Right ventricle myocardium inferior (tissue), 1 donor: Measurements from ENCODE around the gene ZNF839. TPM values are rescaled to one million over a fixed set of nuclear protein-coding genes. Genes with fewer than 3 reads are reported as not detected.
"Not testable (repeated sequence)": the region's sequence is repeated elsewhere in the genome, so short reads cannot be mapped to it uniquely, and the experiment has no call there.

ENCODE experiments used
- ATAC-seq: fragments of 200-7000 bp; cut with Tn5 transposase; one replicate; pipeline ENCODE4 v1.9.1; 2020; ENCODE audit warnings: mild to moderate bottlenecking, moderate library complexity
- DNase-seq: peaks from one replicate; pipeline ENCODE4 v3.0.0; 2021; ENCODE audit errors: missing footprints
- intact Hi-C: fragments of 100-400 bp; cut with DNase I; formaldehyde crosslinking; loops from one replicate; pipeline ENCODE4 v1.11.0; 2022
- long read RNA-seq: library from polyadenylated mRNA; unstranded; transcript quantifications from one replicate; pipeline ENCODE4 v2.0.0, GENCODE V29; 2021
- total RNA-seq: library from RNA; stranded (reverse); fragmentation: NEBNext Ultra II Directional; extraction: Animal tissue kit (Norgen Biotek cat#: 25700); gene quantifications from one replicate; pipeline ENCODE4 v1.2.1, GENCODE V29; 2021
- donor health status: DM: no; HTN: yes; CAD: no; lungs with severe emphysema.

ZNF839 gene
- 7.6 TPM for total RNA-seq
- long read RNA-seq, partial matches to known transcripts: 2 of 7 reads
- long read RNA-seq, other reads (novel, unspliced or antisense): 3 of 7 reads

DNA sequence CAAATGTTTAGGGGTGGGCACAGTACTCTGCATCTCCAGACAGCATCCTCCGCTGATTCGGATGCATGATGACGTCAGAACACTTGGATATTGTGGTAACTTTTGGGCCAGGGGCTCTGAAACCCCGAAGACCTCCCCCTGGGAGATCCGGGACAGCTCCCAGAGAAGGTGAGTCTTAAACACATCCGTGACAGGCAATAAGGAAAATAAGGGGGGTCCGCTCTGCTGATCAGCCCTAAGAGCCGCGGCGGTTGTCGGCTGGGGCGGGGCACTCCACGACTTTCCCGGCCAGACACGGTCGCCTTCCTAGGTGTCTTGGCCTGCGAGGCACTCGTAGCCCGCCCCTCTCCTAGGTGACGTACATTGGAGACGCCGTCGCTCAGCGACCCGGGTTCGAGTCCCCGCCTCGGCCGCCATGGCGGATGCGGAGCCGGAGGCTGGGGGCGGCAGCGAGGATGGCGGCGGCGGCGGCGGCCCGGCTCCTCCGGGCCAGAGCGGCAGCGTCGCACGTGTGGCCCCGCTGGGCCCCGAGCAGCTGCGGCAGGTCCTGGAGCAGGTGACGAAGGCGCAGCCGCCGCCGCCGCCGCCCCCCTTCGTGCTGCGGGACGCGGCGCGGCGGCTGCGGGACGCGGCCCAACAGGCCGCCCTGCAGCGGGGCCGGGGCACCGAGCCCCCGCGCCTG, at the start of gene ZNF839:
Gene ZNF839, plus strand, starts transcription at position 396 of the 682 bp plus-strand sequence. Its CDS starts 20 bp downstream, at position 416.
- intact Hi-C loops: loop anchor here (5.0 to 10.0 kb wide), 6 partner anchors 102 to 615 kb away; partner anchors contain the start of genes ANKRD9, DYNC1H1 and PPP2R5C
- DNase-seq (peak; percentile 96), ATAC-seq (peak; percentile 76)

- ATAC-seq (no peak), DNase-seq (no peak)
- intact Hi-C loops: no loop called here
Observed at GRCh38 chr14:102272392-102272791, 47.2 kb upstream of the ZNF839 start.

- ATAC-seq: no peak
- DNase-seq: no peak
- intact Hi-C loops: no loop called here
Observed at GRCh38 chr14:102275866-102276265, 43.7 kb upstream of the ZNF839 start.

DNA sequence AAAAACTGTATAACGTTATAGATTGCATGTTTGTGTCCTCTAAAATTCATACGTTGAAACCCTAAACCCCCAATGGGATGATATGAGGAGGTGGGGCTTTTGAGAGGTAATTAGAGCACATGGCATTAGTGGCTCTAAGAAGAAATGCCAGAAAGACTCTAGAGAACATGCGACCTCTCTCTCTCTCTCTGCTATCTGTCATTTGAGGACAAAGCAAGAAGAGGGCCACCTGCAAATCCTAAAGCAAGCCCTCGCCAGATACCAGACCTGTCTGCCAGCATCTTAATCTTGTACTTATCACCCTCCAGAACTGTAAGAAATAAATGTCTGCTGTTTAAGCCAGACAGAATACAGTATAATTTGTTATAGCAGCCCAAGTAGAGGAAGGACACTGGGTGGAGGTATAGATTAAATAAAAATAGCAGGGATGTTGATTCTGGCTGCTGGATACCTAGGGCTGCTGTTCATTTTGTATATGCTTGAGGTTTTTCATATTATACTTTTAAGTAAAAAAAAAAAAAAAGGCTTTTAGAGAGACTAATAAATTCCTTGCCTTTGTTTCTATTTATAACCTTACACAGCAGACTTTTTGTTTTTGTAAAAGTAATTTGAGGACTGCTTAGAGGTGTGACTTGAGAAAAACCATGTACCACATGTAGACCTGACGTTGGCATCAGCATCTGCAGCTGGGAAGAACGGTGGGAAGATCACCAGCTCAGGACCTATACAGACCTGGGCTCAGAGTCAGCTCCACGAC, 41.5 kb upstream of the ZNF839 start:
- intact Hi-C loops: no loop called here
- ATAC-seq (peak; percentile 39), DNase-seq (no peak)

GRCh38 chr14:102278631-102278935, 41.0 kb upstream of the ZNF839 start:
- ATAC-seq (no peak), DNase-seq (no peak)
- intact Hi-C loops: no loop called here

DNA sequence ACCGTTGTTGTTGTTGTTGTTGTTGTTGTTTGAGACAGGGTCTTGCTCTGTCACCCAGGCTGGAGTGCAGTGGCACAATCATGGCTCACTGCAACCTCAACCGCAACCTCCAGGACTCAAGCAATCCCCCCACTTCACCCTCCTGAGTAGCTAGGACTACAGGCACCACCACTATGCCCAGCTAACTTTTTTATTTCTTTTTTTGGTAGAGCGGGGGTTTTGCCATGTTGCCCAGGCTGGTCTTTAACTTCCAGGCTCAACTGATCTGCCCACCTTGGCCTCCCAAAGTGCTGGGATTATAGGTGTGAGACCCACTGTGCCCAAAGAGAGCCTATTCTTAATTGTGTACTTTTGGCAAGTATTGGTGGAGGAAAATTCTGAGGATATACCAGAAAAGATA, 40.3 kb upstream of the ZNF839 start:
- intact Hi-C loops: no loop called here

DNA sequence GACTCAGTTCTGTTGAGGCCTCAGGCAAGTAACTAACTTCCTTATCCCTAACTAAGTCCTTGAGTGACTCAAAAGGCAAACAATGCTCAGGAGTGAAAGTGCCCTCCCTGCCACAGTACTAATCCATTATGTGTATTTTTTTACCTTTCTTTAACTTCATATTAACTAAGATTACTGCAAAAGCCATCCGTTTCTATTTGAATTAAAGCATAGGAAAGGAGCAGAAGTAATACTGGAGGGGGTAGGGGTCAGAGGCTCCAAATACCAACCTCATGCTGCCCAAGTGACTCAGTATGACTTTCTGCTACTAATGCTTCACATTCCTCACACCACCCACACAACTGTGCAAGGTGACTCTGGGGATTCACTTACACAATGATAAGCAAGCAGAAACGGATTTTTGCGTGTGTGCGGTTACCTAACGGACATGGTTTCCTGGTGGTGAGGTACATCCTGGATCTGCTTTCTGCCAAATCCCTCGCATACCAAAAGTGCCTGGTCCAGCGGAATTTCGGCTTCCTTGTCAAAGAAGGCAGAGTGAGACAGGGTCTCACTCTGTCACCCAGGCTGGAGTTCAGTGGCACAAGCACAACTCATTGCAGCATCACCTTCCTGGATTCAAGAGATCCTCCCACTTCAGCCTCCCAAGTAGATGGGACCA, 39.7 kb upstream of the ZNF839 start:
- intact Hi-C loops: no loop called here
- no peak for DNase-seq
- no peak for ATAC-seq

More for the DNA sequence above, 40.3 kb upstream of the ZNF839 start:
- no peak for DNase-seq
- no peak for ATAC-seq

- ATAC-seq: no peak
- intact Hi-C loops: no loop called here
- no peak for DNase-seq
Observed at GRCh38 chr14:102280376-102280962, 39.1 kb upstream of the ZNF839 start.

- intact Hi-C loops: no loop called here
- DNase-seq: no peak
- no peak for ATAC-seq
Observed at GRCh38 chr14:102282751-102283465, 36.6 kb upstream of the ZNF839 start.

- DNase-seq: no peak
- intact Hi-C loops: no loop called here
- ATAC-seq: no peak
Observed at GRCh38 chr14:102283631-102284129, 35.9 kb upstream of the ZNF839 start.

DNA sequence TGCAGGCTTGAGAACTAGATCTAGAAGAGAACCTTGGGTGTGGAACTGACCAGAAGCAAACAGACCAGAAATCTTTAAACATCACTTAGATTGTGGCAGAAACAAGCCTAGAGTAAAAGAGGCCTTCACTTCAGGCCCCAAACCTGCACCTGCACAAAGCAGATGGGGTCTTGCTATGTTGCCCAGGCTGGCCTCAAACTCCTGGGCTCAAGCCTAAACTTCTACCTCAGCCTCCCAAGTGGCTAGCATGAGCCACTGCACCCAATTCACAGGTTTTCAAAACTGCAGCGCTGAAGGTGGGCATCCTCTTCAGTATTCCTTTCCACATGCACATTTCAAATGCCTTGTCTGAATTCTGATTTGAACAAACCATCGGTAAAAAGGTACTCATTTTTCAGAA, 34.4 kb upstream of the ZNF839 start:
- intact Hi-C loops: no loop called here
- DNase-seq (no peak), ATAC-seq (no peak)

GRCh38 chr14:102288139-102288538, 31.4 kb upstream of the ZNF839 start:
- intact Hi-C loops: no loop called here
- DNase-seq: no peak
- no peak for ATAC-seq

GRCh38 chr14:102292441-102292840, 27.1 kb upstream of the ZNF839 start:
- intact Hi-C loops: no loop called here
- no peak for ATAC-seq
- DNase-seq: no peak

GRCh38 chr14:102293781-102294180, 25.8 kb upstream of the ZNF839 start:
- DNase-seq (no peak), ATAC-seq (no peak)
- intact Hi-C loops: no loop called here

GRCh38 chr14:102295270-102295669, 24.3 kb upstream of the ZNF839 start:
- no peak for DNase-seq
- ATAC-seq: no peak
- intact Hi-C loops: no loop called here

- intact Hi-C loops: no loop called here
- no peak for DNase-seq
- ATAC-seq: no peak
Observed at GRCh38 chr14:102297436-102298170, 21.9 kb upstream of the ZNF839 start.

- ATAC-seq, intact Hi-C loops, DNase-seq: not testable (repeated sequence)
Observed at GRCh38 chr14:102298303-102299070, 21.1 kb upstream of the ZNF839 start.
